LHCN-M2 (cell line): ENCODE measurements around the gene AGMAT. TPM values are rescaled to one million over a fixed set of nuclear protein-coding genes. Genes with fewer than 3 reads are reported as not detected.
A peak's percentile ranks its signal among the peaks of the same experiment; 100 is the strongest.

Experiments
- DNase-seq: peaks from one replicate; pipeline ENCODE4 v3.0.0-alpha.2; 2012; ENCODE audit warnings: low read depth
- total RNA-seq: library from RNA; depleted of rRNA; stranded (reverse); fragments of >200 nt; gene quantifications from 2 replicates; pipeline ENCODE4 v1.2.3, GENCODE V29; 2014

Gene AGMAT
- total RNA-seq, 1 experiment from 2014 or later: 3.7 TPM

DNA sequence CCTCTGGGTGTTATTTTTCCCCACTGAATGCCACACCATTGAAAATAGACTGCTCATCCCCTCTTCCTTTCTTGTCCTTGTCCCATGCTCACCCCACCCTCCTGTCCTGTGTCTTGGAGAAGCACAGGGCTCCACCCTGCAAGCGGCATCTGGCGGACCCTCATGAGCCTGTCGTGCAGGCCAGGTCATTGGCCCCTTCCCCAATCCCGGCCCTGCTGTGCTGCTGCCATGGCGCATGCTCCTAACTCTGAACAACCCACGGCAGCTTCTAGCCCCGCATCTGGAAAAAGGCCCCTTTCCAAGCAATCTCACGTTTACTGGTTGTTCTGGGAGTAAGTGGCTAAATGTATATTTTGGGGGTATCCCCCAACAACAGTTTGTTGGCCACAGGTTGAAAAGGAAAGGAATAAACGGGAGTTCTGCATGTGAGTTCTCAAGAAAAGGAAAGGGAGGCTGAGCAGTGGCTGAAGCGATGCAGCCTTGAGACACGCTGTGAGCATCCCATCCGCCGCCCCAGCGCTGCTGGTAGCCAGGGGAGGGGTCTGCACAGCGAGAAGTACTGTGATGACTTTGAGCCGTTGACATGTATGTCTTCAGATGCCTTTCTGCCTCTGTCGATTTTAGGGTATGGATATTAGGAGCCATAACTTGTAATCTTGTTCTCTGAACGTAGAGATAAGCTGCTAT is 16.3 kb downstream of the AGMAT start:
- DNase-seq: no peak

DNA sequence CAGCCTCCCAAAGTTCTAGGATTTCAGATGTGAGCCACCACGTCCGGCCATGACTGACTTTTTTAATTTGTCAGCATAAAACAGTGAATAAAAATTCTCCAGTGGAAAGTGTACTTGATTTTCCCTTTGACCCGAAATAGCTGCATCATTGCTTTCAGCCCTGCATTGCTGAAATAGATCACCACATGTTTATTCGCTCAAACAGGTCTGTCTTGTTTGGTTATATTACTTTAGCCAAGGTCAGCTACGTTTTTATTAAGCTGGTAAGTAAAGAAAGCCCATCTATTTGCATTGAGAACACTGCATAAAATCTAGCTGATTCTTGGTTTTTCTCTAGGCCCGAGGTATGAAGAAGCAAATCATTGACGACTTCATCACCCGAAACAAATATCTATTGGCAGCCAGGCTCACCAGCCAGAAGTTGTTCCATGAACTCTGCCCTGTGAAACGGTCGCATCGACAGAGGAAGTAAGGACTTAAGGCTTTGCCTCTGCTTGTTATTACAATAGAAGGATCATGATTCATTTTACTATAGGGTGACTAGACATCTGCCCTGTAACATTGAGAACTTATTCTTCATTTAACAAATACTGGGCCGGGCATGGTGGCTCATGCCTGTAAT is 25.6 kb downstream of the AGMAT start:
- no peak for DNase-seq

DNA sequence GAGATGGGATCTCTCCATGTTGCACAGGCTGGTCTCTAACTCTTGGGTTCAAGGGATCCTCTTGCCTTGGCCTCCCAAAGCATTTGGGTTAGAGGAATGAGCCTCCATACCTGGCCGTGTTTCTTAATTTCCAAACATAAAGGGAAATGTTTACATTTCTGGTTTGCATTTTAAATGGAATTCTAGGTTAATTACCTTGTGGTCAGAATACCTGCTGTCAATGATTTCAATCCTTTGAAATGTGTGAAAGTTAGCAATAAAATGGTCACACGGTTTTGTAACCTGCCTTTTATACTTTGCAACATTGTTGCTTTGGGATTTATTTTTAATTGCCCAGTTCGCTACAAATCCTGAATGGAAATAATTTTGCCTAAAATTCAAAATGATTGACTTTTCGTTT is 26.3 kb downstream of the AGMAT start:
- no peak for DNase-seq

DNA sequence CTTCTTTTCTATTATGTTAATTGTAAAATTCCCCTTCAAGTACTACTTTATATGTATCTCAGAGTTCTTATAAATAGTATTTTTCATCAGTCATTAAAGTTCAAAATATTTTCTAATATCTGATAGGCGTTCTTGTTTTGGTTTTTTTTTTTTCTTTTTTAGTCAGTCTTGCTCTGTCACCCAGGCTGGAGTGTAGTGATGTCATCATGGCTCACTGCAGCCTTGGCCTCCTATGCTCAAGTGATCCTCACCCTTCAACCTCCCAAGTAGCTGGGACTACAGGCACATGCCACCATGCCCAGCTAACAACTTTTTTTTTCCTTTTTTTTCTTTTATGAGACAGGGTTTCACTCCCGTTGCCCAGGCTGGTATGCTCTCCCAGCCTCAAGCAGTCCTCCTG is 27.3 kb downstream of the AGMAT start:
- no peak for DNase-seq

DNA sequence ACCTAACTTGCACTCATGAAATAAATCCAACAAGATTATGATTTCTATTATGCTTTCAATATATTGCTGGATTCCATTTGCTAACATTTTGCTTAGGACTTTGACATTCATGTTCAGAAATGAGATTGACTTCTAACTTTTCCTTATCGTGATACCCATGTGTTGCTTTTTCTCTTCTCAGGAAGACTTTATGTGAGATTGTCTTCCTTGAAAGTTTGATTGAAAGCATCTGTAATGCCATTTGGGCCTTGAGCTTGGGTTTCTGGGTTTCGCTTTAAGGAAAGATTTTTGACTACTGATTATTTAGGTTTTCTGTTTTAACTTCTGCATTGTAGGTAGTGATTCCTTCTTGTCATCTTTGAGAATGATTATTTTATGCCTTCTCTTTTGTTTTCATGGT is 27.8 kb downstream of the AGMAT start:
- no peak for DNase-seq

DNA sequence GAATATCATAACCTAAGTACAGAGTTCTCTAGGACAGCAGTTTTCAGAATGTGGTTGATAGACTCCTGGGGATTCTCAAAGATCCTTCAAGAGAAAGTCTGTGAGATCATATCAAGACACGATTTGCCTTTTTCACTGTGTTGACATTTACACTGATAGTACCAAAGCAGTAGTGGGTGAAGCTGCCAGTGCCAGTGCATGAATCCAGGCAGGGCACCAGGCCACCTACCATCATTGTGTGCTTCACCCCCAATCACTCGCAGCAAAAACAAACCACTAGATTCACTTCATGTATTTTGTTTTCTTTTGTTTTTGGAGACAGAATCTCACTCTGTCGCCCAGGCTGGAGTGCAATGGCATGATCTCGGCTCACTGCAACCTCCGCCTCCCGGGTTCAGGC is 34.3 kb downstream of the AGMAT start:
- DNase-seq: no peak

DNA sequence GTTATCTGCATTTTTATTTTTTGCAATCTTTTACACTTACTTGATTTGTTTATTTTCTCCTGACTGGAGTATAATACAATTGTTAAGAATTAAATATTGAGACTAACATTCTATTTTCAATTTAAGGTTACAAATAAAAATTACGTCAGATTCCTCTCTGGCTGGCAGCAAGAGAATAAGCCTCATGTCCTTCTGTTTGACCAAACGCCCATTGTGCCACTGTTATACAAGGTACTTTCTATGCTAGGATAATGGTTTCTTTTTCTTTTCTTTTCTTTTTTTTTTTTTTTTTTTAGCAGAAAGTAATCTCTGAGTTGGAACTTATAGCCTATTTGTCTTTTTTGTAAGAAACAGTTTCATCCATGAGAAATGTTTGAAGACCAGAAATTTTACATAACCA is 38.2 kb downstream of the AGMAT start:
- DNase-seq: no peak

DNA sequence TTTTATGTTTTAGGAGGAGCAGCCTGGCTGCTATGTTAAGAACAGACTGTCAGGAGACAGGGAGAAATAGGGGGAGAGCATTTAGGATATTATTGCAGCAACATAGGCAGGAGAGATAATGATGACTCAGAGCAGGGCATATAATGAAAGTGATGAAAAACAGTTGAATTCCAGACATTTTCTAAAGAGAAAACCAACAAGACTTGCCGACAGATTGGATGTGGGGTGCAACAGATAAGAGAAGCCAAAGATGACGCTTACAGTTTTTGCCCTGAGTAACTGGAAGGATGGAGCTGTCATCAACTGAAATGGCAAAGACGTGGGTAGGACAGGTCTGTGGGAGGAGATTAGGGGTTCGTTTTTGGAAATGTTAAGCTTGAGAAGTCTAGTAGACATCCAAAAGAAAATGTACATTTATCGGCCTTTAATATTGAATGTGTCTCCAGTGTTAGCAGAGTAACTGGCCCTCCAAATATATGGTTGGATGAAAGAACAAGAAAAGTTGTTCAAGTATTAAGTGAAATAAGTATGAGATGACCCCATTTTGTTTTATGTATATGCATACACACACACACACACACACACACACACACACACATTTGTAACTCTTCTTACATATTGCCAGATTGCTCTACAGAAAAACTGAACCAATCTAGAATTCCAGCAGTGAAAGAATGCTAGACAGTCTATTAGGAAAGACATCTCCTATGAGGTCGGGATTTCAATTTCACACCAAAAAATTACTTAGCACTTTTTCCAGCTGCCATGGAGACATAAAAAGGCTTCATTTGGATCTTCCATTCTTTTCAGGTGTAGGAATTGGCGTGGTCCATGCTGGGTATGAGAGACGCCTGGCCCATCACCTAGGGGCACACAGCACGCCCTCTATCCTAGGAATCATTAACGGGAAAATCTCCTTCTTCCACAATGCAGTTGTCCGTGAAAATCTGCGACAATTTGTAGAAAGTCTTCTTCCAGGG is 41.0 kb downstream of the AGMAT start:
- DNase-seq: peak; percentile 0

DNA sequence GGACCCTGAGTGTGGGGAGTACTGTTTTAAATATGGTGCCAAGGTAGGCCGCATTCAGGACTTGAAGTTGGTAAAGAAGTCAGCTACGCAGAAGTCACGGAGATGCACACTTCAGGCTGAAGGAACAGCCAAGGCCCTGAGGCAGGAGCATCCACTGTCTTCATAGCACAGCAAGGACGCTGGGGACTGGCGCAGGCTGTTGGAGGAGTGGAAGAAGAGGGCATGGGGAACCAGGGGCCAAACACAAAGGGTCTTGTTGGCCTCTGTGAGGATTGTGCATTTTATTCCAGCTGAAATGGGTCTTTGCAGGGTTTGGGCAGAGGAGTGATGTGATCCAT is 41.6 kb downstream of the AGMAT start:
- no peak for DNase-seq

DNA sequence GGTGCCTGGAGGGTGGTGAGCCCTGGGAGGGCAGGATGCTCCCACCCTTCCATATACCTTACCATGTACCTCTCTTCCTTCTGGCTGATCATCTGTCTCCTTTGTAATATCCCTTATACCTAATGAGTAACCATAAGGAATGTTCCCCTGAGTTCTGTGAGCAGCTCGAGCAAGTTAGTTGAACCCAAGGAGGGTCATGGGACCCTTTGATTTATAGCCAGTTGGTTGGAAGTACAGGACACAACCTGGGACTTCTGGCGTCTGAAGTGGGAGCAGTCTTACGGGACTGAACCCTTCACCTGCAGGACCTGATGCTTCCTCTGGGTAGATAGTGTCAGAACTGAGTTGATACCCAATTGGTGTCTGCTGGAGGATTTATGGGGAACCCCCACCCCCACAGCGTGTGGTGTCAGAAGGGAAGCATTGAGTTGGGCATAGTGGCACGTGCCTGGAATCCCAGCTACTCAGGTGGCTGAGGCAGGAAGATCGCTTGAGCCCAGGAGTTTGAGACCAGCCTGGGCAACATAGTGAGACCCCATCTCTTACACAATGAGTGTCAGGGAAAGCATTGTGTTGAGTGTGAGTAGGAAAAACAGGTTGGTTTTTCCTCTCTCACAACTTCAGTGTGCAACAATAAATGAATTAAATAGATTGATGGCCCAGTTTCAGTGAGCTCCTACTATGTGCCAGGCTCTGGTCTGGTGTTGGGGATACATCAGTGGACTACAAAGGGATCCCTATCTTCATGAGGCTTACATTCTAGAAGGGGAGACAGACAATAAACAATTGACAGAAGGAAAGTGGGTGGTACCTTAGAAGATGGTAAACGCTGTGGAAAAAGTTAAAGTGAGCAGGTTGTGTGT is 42.2 kb downstream of the AGMAT start:
- no peak for DNase-seq

DNA sequence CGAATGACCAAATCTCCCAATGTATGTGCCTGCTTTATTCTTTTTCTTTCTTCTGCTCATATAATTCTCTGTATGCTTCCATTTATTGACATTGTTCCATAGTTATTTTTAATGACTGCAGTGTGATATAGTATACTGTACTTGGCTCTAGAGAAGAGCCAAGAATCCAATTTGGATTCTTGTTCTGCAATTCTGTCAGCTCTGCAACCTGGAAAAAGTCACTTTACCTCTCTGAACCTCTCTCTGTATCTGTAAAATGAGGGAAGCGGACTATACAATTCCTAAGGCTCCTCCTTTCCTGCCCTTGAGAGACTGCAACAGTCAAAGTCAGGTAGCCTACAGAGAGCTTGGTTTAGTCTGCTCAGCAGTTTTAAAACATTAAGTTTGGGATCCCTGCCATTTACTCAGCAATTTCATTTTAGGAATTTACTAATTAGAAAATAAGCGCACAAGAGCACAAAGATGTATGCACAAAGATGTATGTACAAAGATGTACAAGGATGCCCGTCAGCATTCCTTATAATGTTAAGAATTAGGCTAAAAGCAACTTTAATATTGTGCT is 43.5 kb downstream of the AGMAT start:
- no peak for DNase-seq

DNA sequence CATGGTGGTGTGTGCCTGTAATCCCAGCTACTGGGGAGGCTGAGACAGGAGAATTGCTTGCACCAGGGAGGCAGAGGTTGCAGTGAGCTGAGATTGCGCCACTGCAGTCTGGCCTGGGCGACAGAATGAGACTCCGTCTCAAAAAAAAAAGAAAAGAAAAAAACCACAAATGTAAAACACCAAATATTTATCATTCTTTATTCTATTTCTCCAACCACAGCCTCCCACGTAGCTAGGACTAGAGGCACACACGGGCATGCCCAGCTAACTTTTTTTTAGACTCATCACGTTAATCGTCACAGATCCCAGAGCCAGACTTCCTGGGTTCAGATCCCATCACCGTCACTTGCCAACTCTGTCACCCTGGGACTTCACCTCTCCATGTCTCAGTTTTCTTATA is 44.7 kb downstream of the AGMAT start:
- no peak for DNase-seq

DNA sequence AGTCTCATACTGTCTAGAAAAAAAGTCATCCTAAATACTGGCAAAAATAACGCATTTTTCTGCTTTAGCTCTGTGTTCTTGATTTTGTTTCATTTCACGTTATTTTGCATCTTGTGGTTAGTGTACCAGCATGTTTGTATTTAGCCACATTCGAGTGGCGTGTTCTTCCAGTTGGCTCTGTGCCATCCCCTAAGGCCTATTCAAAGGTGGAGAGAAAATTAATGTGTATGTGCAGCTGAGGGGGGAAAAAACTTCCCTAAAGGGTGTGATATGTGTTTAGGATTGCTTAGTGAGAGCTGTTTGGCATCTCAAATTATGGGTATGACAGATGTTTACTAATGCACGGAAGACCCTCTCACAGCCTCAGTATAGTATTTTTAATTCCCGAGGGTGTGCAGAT is 46.1 kb downstream of the AGMAT start:
- peak; percentile 1 for DNase-seq

DNA sequence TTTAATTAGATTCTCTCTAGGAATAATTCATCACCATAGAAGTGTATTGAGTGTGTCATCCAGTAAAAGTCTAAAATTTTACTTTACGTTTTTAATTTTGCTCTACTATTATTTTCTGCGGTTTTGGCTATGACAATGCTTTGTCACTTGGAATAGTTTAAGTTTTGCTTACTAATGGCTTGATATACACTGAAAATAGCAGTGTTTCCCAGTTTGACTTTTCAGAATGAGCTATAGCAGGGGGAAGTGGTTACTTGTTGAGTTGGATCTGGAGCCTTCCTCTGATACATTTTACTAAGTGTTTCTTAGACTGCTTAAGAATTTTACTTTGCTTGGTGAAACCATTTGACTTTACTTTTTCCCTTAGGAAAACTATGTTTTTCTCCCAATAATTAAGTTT is 53.2 kb downstream of the AGMAT start:
- no peak for DNase-seq

DNA sequence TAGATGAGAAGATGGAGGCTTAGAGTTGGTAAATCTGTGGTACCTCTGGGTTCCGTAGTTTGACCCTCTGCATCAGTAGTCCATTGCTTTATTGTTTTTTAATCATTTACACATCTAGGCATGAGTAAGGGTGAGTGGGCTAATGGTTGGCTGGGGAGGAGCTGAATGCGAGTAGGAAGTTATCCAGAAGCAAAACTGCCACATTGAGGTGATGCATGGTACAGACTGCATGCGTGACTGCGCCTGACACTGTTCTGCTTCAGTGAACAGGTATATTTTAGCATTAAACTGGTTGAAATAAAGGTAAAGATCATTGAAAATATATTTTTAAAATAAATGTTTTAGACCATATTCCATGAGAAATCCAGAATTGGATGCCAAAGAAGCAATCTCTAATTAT is 53.8 kb downstream of the AGMAT start:
- no peak for DNase-seq

DNA sequence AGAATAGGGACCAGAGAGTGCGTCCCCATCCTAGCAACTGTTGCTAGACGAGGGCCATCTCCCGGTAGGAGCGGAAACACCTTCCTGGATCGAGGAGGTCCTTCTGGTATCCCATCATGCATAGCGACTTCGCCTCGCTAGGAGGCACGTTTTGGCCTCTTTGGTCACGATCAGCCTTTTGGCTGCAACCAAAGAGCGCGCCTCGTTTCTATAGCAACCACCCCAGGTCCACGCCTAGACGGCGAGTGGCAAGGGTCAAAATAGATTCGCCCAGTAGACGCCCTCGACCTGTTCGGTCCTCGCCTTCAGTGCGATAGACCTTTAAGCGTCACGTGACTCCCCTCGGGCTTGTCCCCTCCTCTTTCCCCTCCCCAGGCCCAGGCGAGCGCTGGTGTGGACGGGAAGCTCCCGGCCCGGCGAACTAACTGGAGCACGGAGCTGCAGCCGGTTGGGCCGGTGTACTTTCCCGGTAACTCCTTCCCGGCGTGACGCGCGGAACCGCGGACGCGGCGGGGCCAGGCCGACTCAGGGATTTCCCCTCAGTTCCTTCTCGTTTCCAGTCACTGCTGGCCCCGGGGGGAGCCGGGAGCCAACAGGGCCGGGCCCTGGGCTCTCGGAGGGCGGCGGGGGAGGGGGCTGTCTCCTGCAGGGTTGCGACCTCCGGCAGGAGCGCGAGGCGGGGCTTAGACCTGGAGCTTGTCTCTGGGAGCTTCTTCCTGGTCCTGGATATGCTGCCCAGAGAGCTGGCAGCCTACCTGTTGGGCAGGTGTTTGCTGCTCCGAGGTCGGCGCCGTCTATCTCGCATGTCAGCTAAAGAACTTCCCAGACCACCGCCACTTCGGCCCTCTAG is 58.1 kb downstream of the AGMAT start, which contains the start of gene DNAJC16:
DNAJC16 (plus strand) TSS at position 359 of the 850 bp plus-strand sequence. CDS start 2,258 bp downstream, outside the sequence.
- peak; percentile 100 for DNase-seq

DNA sequence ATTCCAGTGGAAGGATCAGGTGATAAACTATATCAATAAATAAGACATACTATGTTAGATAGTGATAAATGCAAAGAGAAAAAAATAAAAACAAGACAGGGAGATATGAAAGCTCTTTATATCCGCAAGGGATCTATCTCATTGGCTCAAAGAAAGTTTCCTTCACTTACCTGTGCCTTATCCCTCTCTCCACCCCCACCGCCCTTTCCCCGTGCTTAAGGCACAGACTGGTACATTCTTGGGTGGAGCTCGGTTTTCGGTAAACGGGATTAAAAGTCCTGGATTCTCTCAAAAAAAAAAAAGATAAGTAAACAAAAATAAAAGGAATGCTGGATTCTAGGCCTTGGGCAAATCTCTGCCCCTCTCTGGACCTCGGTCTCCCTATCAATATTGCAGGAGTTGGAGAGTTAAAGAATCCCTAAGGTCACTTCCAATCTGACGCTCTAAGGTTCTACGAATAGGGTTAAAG is 58.8 kb downstream of the AGMAT start:
- DNase-seq: no peak

DNA sequence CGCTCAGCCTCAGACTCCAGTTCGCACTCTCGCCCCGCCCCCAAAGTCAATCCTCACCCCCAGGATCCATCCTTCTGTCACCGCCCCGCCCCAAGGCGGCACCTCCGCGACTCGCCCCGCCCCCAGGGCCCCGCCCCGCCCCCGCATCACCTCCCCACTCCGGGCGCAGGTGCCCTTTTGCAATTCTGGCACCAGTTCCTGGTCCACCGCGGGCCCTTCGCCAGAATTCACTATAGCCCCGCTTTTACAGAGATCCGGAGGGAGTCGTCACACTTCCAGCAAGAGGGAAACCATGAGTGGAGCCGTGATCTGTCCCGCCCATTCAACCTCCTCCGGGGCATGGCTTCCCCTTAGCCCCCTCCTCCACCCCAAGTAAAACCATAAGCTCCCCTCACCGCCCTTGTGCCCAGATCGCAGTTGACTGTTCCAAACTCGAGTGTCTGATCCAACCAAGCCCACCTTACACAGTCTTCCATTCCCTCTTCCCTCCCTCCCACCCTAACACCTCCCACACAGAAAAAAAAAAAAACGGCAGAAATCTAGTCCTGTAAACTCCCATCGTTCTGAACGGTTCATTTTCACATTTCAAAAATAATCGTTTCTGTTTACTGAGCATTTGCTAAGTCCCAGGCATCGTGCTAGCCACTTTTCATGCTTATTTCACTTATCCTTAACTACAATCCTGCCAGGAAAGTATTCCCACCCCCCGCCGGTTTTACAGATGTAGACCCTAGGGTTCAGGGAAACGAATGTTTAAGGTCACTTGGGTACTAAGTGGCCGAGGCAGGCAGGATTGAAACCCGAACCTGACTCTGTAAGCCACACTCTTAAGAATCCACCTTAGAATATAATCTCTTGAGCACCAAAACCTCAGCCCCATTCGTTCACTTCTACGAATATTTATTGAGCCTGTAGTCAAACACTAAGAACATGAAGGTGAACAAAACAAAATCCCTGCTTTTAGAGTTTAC is 59.5 kb downstream of the AGMAT start:
- no peak for DNase-seq
